Measurements from ENCODE around the gene CYYR1.

The CYYR1 gene

GRCh38 chr21:26487981-26488480 lies 85.1 kb downstream of the CYYR1 start:
- Histone ChIP-seq H3K27me3 (ENCODE audit: insufficient read depth, low read length) (no peaks in the 10 kb centered on the region), H3K79me2 (ENCODE audit: control insufficient read depth, insufficient read depth, low read length, poor library complexity) (no peaks in the 10 kb centered on the region), H3K4me3 (ENCODE audit: low read depth, low read length) (no peak overlapping the region), H2AFZ (ENCODE audit: insufficient read depth, low read length, poor library complexity) (no peak overlapping the region), H2BK5ac (ENCODE audit: low read depth, low read length, poor library complexity) (no peak overlapping the region), H2AK5ac (ENCODE audit: low read length) (no peak overlapping the region), H4K12ac (ENCODE audit: low read depth, low read length) (no peak overlapping the region), H3K9me3 (ENCODE audit: insufficient read depth, low read depth, low read length) (no peaks in the 10 kb centered on the region), H4K91ac (ENCODE audit: low read depth, low read length) (no peak overlapping the region), H3K4me2 (ENCODE audit: low read length) (no peak overlapping the region), H2BK120ac (ENCODE audit: insufficient read depth, low read length, poor library complexity) (no peak overlapping the region), H3K4ac (ENCODE audit: low read depth, low read length) (no peak overlapping the region), H3K9ac (ENCODE audit: low read length) (no peak overlapping the region), H3K36me3 (ENCODE audit: control insufficient read depth in 1 of 2, insufficient read depth in 2 of 2, low read length in 2 of 2) (no peaks in the 10 kb centered on the region), H3K27ac (ENCODE audit: low read depth, low read length) (no peak overlapping the region), H4K8ac (ENCODE audit: low read depth, low read length) (no peak overlapping the region), H3K23ac (ENCODE audit: low read length) (no peak overlapping the region), H3K14ac (ENCODE audit: low read length) (no peak overlapping the region), H3K4me1 (ENCODE audit: control insufficient read depth in 1 of 2, insufficient read depth in 2 of 2, low read length in 2 of 2) (peaks cover 3% of the 10 kb centered on the region in 2 experiments), H3K79me1 (ENCODE audit: low read length) (peaks cover 2% of the 10 kb centered on the region), H3K18ac (ENCODE audit: low read length) (no peak overlapping the region), H2BK12ac (ENCODE audit: low read length) (no peak overlapping the region)
- no CpG with 5 or more reads among the region's 4 CpGs for WGBS (ENCODE audit: extremely low coverage, insufficient coverage, insufficient read length)
- DNase-seq = no peak

GRCh38 chr21:26473471-26473870 lies 99.6 kb downstream of the CYYR1 start:
- no peak overlapping the region for H4K91ac ChIP-seq (ENCODE audit: low read depth, low read length)
- no peak overlapping the region for H4K12ac ChIP-seq (ENCODE audit: low read depth, low read length)
- H3K79me1 ChIP-seq (ENCODE audit: low read length) = no peaks in the 10 kb centered on the region
- H3K4me3 ChIP-seq (ENCODE audit: low read depth, low read length) = no peak overlapping the region
- H3K23ac ChIP-seq (ENCODE audit: low read length) = no peak overlapping the region
- no peak for DNase-seq
- no peak overlapping the region for H3K14ac ChIP-seq (ENCODE audit: low read length)
- no peak overlapping the region for H3K9ac ChIP-seq (ENCODE audit: low read length)
- H2BK120ac ChIP-seq (ENCODE audit: insufficient read depth, low read length, poor library complexity) = no peak overlapping the region
- no peak overlapping the region for H2AK5ac ChIP-seq (ENCODE audit: low read length)
- no peak overlapping the region for H3K4ac ChIP-seq (ENCODE audit: low read depth, low read length)
- H3K9me3 ChIP-seq (ENCODE audit: insufficient read depth, low read depth, low read length) = no peaks in the 10 kb centered on the region
- no peaks in the 10 kb centered on the region for H3K4me1 ChIP-seq (ENCODE audit: control insufficient read depth in 1 of 2, insufficient read depth in 2 of 2, low read length in 2 of 2)
- H2AFZ ChIP-seq (ENCODE audit: insufficient read depth, low read length, poor library complexity) = no peak overlapping the region
- H3K18ac ChIP-seq (ENCODE audit: low read length) = no peak overlapping the region
- H2BK12ac ChIP-seq (ENCODE audit: low read length) = no peak overlapping the region
- H3K4me2 ChIP-seq (ENCODE audit: low read length) = no peak overlapping the region
- no CpG with 5 or more reads among the region's 2 CpGs for WGBS (ENCODE audit: extremely low coverage, insufficient coverage, insufficient read length)
- no peak overlapping the region for H2BK5ac ChIP-seq (ENCODE audit: low read depth, low read length, poor library complexity)
- no peaks in the 10 kb centered on the region for H3K36me3 ChIP-seq (ENCODE audit: control insufficient read depth in 1 of 2, insufficient read depth in 2 of 2, low read length in 2 of 2)
- no peaks in the 10 kb centered on the region for H3K27me3 ChIP-seq (ENCODE audit: insufficient read depth, low read length)
- no peak overlapping the region for H3K27ac ChIP-seq (ENCODE audit: low read depth, low read length)
- H3K79me2 ChIP-seq (ENCODE audit: control insufficient read depth, insufficient read depth, low read length, poor library complexity) = no peaks in the 10 kb centered on the region
- H4K8ac ChIP-seq (ENCODE audit: low read depth, low read length) = no peak overlapping the region

GRCh38 chr21:26471099-26471471 lies 102.0 kb downstream of the CYYR1 start:
- Histone ChIP-seq H3K4me1 (ENCODE audit: control insufficient read depth in 1 of 2, insufficient read depth in 2 of 2, low read length in 2 of 2) (no peaks in the 10 kb centered on the region), H3K27ac (ENCODE audit: low read depth, low read length) (no peak overlapping the region), H2BK120ac (ENCODE audit: insufficient read depth, low read length, poor library complexity) (no peak overlapping the region), H3K9me3 (ENCODE audit: insufficient read depth, low read depth, low read length) (no peaks in the 10 kb centered on the region), H3K4me3 (ENCODE audit: low read depth, low read length) (no peak overlapping the region), H3K79me1 (ENCODE audit: low read length) (no peaks in the 10 kb centered on the region), H3K79me2 (ENCODE audit: control insufficient read depth, insufficient read depth, low read length, poor library complexity) (no peaks in the 10 kb centered on the region), H3K36me3 (ENCODE audit: control insufficient read depth in 1 of 2, insufficient read depth in 2 of 2, low read length in 2 of 2) (no peaks in the 10 kb centered on the region), H2AFZ (ENCODE audit: insufficient read depth, low read length, poor library complexity) (no peak overlapping the region), H3K14ac (ENCODE audit: low read length) (no peak overlapping the region), H2AK5ac (ENCODE audit: low read length) (no peak overlapping the region), H3K9ac (ENCODE audit: low read length) (no peak overlapping the region), H3K23ac (ENCODE audit: low read length) (no peak overlapping the region), H2BK5ac (ENCODE audit: low read depth, low read length, poor library complexity) (no peak overlapping the region), H3K18ac (ENCODE audit: low read length) (no peak overlapping the region), H4K91ac (ENCODE audit: low read depth, low read length) (no peak overlapping the region), H3K4me2 (ENCODE audit: low read length) (no peak overlapping the region), H4K12ac (ENCODE audit: low read depth, low read length) (no peak overlapping the region), H3K27me3 (ENCODE audit: insufficient read depth, low read length) (no peaks in the 10 kb centered on the region), H2BK12ac (ENCODE audit: low read length) (no peak overlapping the region), H4K8ac (ENCODE audit: low read depth, low read length) (no peak overlapping the region), H3K4ac (ENCODE audit: low read depth, low read length) (no peak overlapping the region)
- WGBS (ENCODE audit: extremely low coverage, insufficient coverage, insufficient read length) = no CpG with 5 or more reads among the region's 5 CpGs
- no peak for DNase-seq

- H4K12ac ChIP-seq (ENCODE audit: low read depth, low read length) = no peak overlapping the region
- no peaks in the 10 kb centered on the region for H3K4me1 ChIP-seq (ENCODE audit: control insufficient read depth in 1 of 2, insufficient read depth in 2 of 2, low read length in 2 of 2)
- H3K27ac ChIP-seq (ENCODE audit: low read depth, low read length) = no peak overlapping the region
- no peak overlapping the region for H2BK120ac ChIP-seq (ENCODE audit: insufficient read depth, low read length, poor library complexity)
- H3K4ac ChIP-seq (ENCODE audit: low read depth, low read length) = no peak overlapping the region
- H3K36me3 ChIP-seq (ENCODE audit: control insufficient read depth in 1 of 2, insufficient read depth in 2 of 2, low read length in 2 of 2) = no peaks in the 10 kb centered on the region
- DNase-seq = no peak
- no peak overlapping the region for H2BK12ac ChIP-seq (ENCODE audit: low read length)
- H3K79me2 ChIP-seq (ENCODE audit: control insufficient read depth, insufficient read depth, low read length, poor library complexity) = no peaks in the 10 kb centered on the region
- H2AFZ ChIP-seq (ENCODE audit: insufficient read depth, low read length, poor library complexity) = no peak overlapping the region
- H3K9ac ChIP-seq (ENCODE audit: low read length) = no peak overlapping the region
- H3K4me3 ChIP-seq (ENCODE audit: low read depth, low read length) = no peak overlapping the region
- no peak overlapping the region for H4K91ac ChIP-seq (ENCODE audit: low read depth, low read length)
- H3K18ac ChIP-seq (ENCODE audit: low read length) = no peak overlapping the region
- H3K9me3 ChIP-seq (ENCODE audit: insufficient read depth, low read depth, low read length) = no peaks in the 10 kb centered on the region
- no peak overlapping the region for H2AK5ac ChIP-seq (ENCODE audit: low read length)
- WGBS (ENCODE audit: extremely low coverage, insufficient coverage, insufficient read length) = no CpG with 5 or more reads among the region's 8 CpGs
- no peak overlapping the region for H2BK5ac ChIP-seq (ENCODE audit: low read depth, low read length, poor library complexity)
- H3K14ac ChIP-seq (ENCODE audit: low read length) = no peak overlapping the region
- no peak overlapping the region for H4K8ac ChIP-seq (ENCODE audit: low read depth, low read length)
- no peaks in the 10 kb centered on the region for H3K79me1 ChIP-seq (ENCODE audit: low read length)
- H3K27me3 ChIP-seq (ENCODE audit: insufficient read depth, low read length) = no peaks in the 10 kb centered on the region
- H3K23ac ChIP-seq (ENCODE audit: low read length) = no peak overlapping the region
- H3K4me2 ChIP-seq (ENCODE audit: low read length) = no peak overlapping the region
Observed at GRCh38 chr21:26470351-26471098, 102.6 kb downstream of the CYYR1 start.
